HTR-8/SVneo (cell line): ENCODE data around the gene ITGAL.
"Not testable (repeated sequence)": the region's sequence is repeated elsewhere in the genome, so short reads cannot be mapped to it uniquely, and the experiment has no call there.

ENCODE experiments used
- DNase-seq: peaks from one replicate; pipeline ENCODE4 v3.0.0; 2011; ENCODE audit warnings: low spot score, mixed read lengths; ENCODE audit not compliant: insufficient read length
- FAIRE-seq: peaks from 2 replicates; lab custom pipeline; 2011; peaks lifted over from hg19 to GRCh38; lab: Jason Lieb, UNC

Gene ITGAL

GRCh38 chr16:30472328-30472942 is at the start of gene ITGAL:
Gene ITGAL, plus strand, starts transcription at chr16:30472742. Its CDS starts 96 bp downstream, at chr16:30472838.
- DNase-seq (no peak), FAIRE-seq (no peak)

- no peak for DNase-seq
- no peak for FAIRE-seq
Observed at GRCh38 chr16:30428055-30428454, 44.5 kb upstream of the ITGAL start.

- FAIRE-seq, result no peak
- DNase-seq, result no peak
Observed at GRCh38 chr16:30429418-30429677, 43.2 kb upstream of the ITGAL start.

GRCh38 chr16:30429678-30430427 is 42.7 kb upstream of the ITGAL start, which contains the start of gene DCTPP1:
Gene DCTPP1, minus strand, starts transcription at chr16:30430030. Its CDS starts 50 bp downstream, at chr16:30429980.
- DNase-seq (peak; percentile 98), FAIRE-seq (no peak)

GRCh38 chr16:30430428-30430970 is 42.0 kb upstream of the ITGAL start:
- no peak for FAIRE-seq
- DNase-seq, result no peak

GRCh38 chr16:30434852-30435251 is 37.7 kb upstream of the ITGAL start:
- no peak for FAIRE-seq

GRCh38 chr16:30437511-30438046 is 35.0 kb upstream of the ITGAL start:
- FAIRE-seq, result no peak
- DNase-seq, result no peak

More at GRCh38 chr16:30434852-30435251, 37.7 kb upstream of the ITGAL start:
- DNase-seq, result no peak

- FAIRE-seq (no peak), DNase-seq (no peak)
Observed at GRCh38 chr16:30438835-30439234, 33.7 kb upstream of the ITGAL start.

- DNase-seq, result no peak
- no peak for FAIRE-seq
Observed at GRCh38 chr16:30439720-30440348, 32.7 kb upstream of the ITGAL start.

GRCh38 chr16:30443631-30444030 is 28.9 kb upstream of the ITGAL start:
- DNase-seq, result no peak
- FAIRE-seq, result no peak

GRCh38 chr16:30444231-30445148 is 28.1 kb upstream of the ITGAL start:
- DNase-seq (no peak), FAIRE-seq (no peak)

GRCh38 chr16:30445149-30445407 is 27.5 kb upstream of the ITGAL start:
- no peak for DNase-seq
- no peak for FAIRE-seq

- DNase-seq (peak; percentile 95), FAIRE-seq (no peak)
Observed at GRCh38 chr16:30445408-30446202, 26.9 kb upstream of the ITGAL start, which contains the start of gene SEPHS2. Gene SEPHS2, minus strand, starts transcription at chr16:30445874. Its CDS starts 147 bp downstream, at chr16:30445727.

- no peak for FAIRE-seq
- no peak for DNase-seq
Observed at GRCh38 chr16:30446203-30446595, 26.3 kb upstream of the ITGAL start.

GRCh38 chr16:30447512-30448226 is 24.9 kb upstream of the ITGAL start:
- DNase-seq, result no peak
- FAIRE-seq, result no peak

- no peak for FAIRE-seq
Observed at GRCh38 chr16:30449116-30449435, 23.5 kb upstream of the ITGAL start.

GRCh38 chr16:30452709-30453580 is 19.6 kb upstream of the ITGAL start:
- DNase-seq, FAIRE-seq: not testable (repeated sequence)

More at GRCh38 chr16:30449116-30449435, 23.5 kb upstream of the ITGAL start:
- no peak for DNase-seq

- DNase-seq (no peak), FAIRE-seq (no peak)
Observed at GRCh38 chr16:30456302-30456701, 16.2 kb upstream of the ITGAL start.
